HCT116 (cell line): Measurements from ENCODE around the gene CFAP57. TPM values are rescaled to one million over a fixed set of nuclear protein-coding genes. Genes with fewer than 3 reads are reported as not detected.

ENCODE experiments used
- ATAC-seq: fragments of 200-7000 bp; cut with Tn5 transposase; 2 replicates; pipeline ENCODE4 v1.9.1; 2020; ENCODE audit warnings: mild to moderate bottlenecking, moderate library complexity
- BruUV-seq: library from RNA; stranded (reverse); fragments of 400-500 nt; replicated peaks from 2 replicates; lab custom pipeline; 2021; lab: Mats Ljungman, UMichigan
- CTCF ChIA-PET: fragments of 300-600 bp; sonication (Branson Sonifier 250); formaldehyde crosslinking; loops from one replicate; lab custom pipeline; 2021; ENCODE audit warnings: antibody characterized with exemption; lab: Charles Lee
- POLR2A ChIA-PET: fragments of 300-600, 350-600 bp; sonication (Branson Sonifier 250); formaldehyde crosslinking; loops from one replicate; lab custom pipeline; 2021; ENCODE audit warnings: antibody characterized with exemption; lab: Charles Lee
- RAD21 ChIA-PET, 2 experiments: fragments of 300-600 bp; sonication (Branson Sonifier 250); formaldehyde crosslinking; loops; one replicate each; lab custom pipeline; 2023; ENCODE audit warnings: low total read pairs in 2 of 2; ENCODE audit not compliant: uncharacterized antibody in 2 of 2, unreplicated experiment in 2 of 2, low non-redundant PET in 1 of 2; lab: Charles Lee
- DNase-seq: peaks from one replicate; pipeline ENCODE4 v3.0.0-alpha.2; 2010; ENCODE audit warnings: low read depth, low spot score
- H2AFZ ChIP-seq: fragments of 200-600 bp; shearing (Covaris generic), sonication (generic); 2 replicates; pipeline ENCODE4 v1.6.1; 2017; ENCODE audit warnings: low read depth, mixed run types, mixed read lengths, antibody characterized with exemption, low read length; ENCODE audit not compliant: poor library complexity, severe bottlenecking
- H3K27ac ChIP-seq: 2 replicates; pipeline ENCODE4 v1.5.1; 2012; ENCODE audit warnings: low read depth, low read length
- H3K27me3 ChIP-seq: fragments of 200-600 bp; sonication (generic); 2 replicates; pipeline ENCODE4 v1.6.1; 2016; ENCODE audit warnings: mixed run types, low read length, mixed read lengths; ENCODE audit not compliant: insufficient read depth
- H3K36me3 ChIP-seq, 2 experiments: fragments of 200-500 bp in 1 of 2; fragments of 200-600 bp in 1 of 2; sonication (Bioruptor generic) in 1 of 2; sonication (generic) in 1 of 2; 2 replicates each; pipeline versions ENCODE4 v1.5.1 to v1.6.1; 2014 to 2016; ENCODE audit warnings: low read length in 2 of 2, inconsistent platforms in 1 of 2, mixed read lengths in 1 of 2, mixed run types in 1 of 2; ENCODE audit not compliant: insufficient read depth in 2 of 2, control insufficient read depth in 1 of 2
- H3K4me1 ChIP-seq, 2 experiments: fragments of 200-600 bp in 1 of 2; sonication (generic) in 1 of 2; 2 replicates each; pipeline versions ENCODE4 v1.5.1 to v1.6.1; 2012 to 2017; ENCODE audit warnings: low read length in 2 of 2, inconsistent platforms in 1 of 2, mild to moderate bottlenecking in 1 of 2, mixed read lengths in 1 of 2, mixed run types in 1 of 2, moderate library complexity in 1 of 2; ENCODE audit not compliant: insufficient read depth in 2 of 2, control insufficient read depth in 1 of 2
- H3K4me2 ChIP-seq: fragments of 200-600 bp; sonication (generic); 2 replicates; pipeline ENCODE4 v1.6.1; 2017; ENCODE audit warnings: mixed run types, low read length, mixed read lengths
- H3K4me3 ChIP-seq, 2 experiments: fragments of 200-600 bp in 1 of 2; sonication (generic) in 1 of 2; replicated peaks in 1 of 2; 2 replicates each; pipeline ENCODE4 v1.5.1; 2011 to 2016; ENCODE audit warnings: low read length in 2 of 2, control low read depth in 1 of 2, low read depth in 1 of 2, mild to moderate bottlenecking in 1 of 2, mixed read lengths in 1 of 2, mixed run types in 1 of 2
- H3K79me2 ChIP-seq: fragments of 200-600 bp; sonication (generic); 2 replicates; pipeline ENCODE4 v1.6.1; 2017; ENCODE audit warnings: mild to moderate bottlenecking, mixed run types, low read length, moderate library complexity, mixed read lengths; ENCODE audit not compliant: insufficient read depth
- H3K9ac ChIP-seq: fragments of 200-600 bp; sonication (generic); 2 replicates; pipeline ENCODE4 v1.6.1; 2016; ENCODE audit warnings: low read length, mixed read lengths
- H3K9me2 ChIP-seq: fragments of 200-600 bp; sonication (generic), shearing (Covaris generic); 2 replicates; pipeline ENCODE4 v1.6.1; 2017; ENCODE audit warnings: mixed run types, mild to moderate bottlenecking, moderate library complexity; ENCODE audit not compliant: insufficient read depth
- H3K9me3 ChIP-seq, 2 experiments: fragments of 200-500 bp in 1 of 2; fragments of 200-600 bp in 1 of 2; sonication (Bioruptor generic) in 1 of 2; sonication (generic) in 1 of 2; 2 replicates each; pipeline ENCODE4 v1.6.1; 2014 to 2017; ENCODE audit warnings: low read length in 2 of 2, mixed read lengths in 2 of 2, inconsistent platforms in 1 of 2, low read depth in 1 of 2, mild to moderate bottlenecking in 1 of 2, mixed run types in 1 of 2, moderate library complexity in 1 of 2; ENCODE audit not compliant: control insufficient read depth in 1 of 2, insufficient read depth in 1 of 2
- H4K20me1 ChIP-seq: fragments of 200-600 bp; sonication (generic), shearing (Covaris generic); 2 replicates; pipeline ENCODE4 v1.6.1; 2017; ENCODE audit warnings: mixed run types, mild to moderate bottlenecking, moderate library complexity; ENCODE audit not compliant: insufficient read depth
- CBX3 ChIP-seq: IDR thresholded peaks from 2 replicates; pipeline ENCODE4 v1.6.1; 2012; ENCODE audit warnings: low read depth
- CEBPB ChIP-seq: IDR thresholded peaks from 2 replicates; pipeline ENCODE4 v1.6.1; 2012; ENCODE audit warnings: low read depth
- FOSL1 ChIP-seq: IDR thresholded peaks from 2 replicates; pipeline ENCODE4 v1.6.1; 2012; ENCODE audit warnings: low read depth
- JUND ChIP-seq: IDR thresholded peaks from 2 replicates; pipeline ENCODE4 v1.6.1; 2012
- POLR2AphosphoS5 ChIP-seq: IDR thresholded peaks from 2 replicates; pipeline ENCODE4 v1.6.1; 2011; ENCODE audit warnings: mild to moderate bottlenecking, low read depth, low read length, moderate library complexity
- SIN3A ChIP-seq: IDR thresholded peaks from 2 replicates; pipeline ENCODE4 v1.6.1; 2012; ENCODE audit warnings: low read depth
- SP1 ChIP-seq: IDR thresholded peaks from 2 replicates; pipeline ENCODE4 v1.6.1; 2012; ENCODE audit warnings: low read depth
- SRF ChIP-seq: IDR thresholded peaks from 2 replicates; pipeline ENCODE4 v1.6.1; 2012; ENCODE audit warnings: low read depth
- TCF7L2 ChIP-seq: IDR thresholded peaks from 2 replicates; pipeline ENCODE4 v1.7.0; 2011; ENCODE audit warnings: borderline replicate concordance, inconsistent platforms; ENCODE audit not compliant: insufficient read depth, insufficient read length; ENCODE audit errors: extremely low read depth
- YY1 ChIP-seq: IDR thresholded peaks from 2 replicates; pipeline ENCODE4 v1.6.1; 2011; ENCODE audit warnings: low read length, low read depth, moderate library complexity, mild to moderate bottlenecking; ENCODE audit not compliant: insufficient replicate concordance; ENCODE audit errors: extremely low read depth
- ZFX ChIP-seq: fragments of 450-650 bp; IDR thresholded peaks from 2 replicates; pipeline ENCODE4 v1.6.1; 2017
- ZNF274 ChIP-seq: fragments of 200-500 bp; sonication (Bioruptor generic); IDR thresholded peaks from 2 replicates; pipeline ENCODE4 v1.6.1; 2014; ENCODE audit warnings: mild to moderate bottlenecking, low read depth, low read length, inconsistent platforms
- intact Hi-C: fragments of 100-400 bp; cut with micrococcal nuclease; formaldehyde crosslinking; loops from 2 replicates; pipeline ENCODE4 v1.10.0; 2022
- total RNA-seq: library from RNA; stranded (reverse); gene quantifications from one replicate; pipeline ENCODE4 v1.2.1, GENCODE V29; 2021; ENCODE audit not compliant: unreplicated experiment
- TF ChIP-seq, protein P1 (sequence below): IDR thresholded peaks from 2 replicates; pipeline ENCODE4 v1.6.1; 2012
- TF ChIP-seq, protein P2 (sequence below): IDR thresholded peaks from 2 replicates; pipeline ENCODE4 v1.6.1; 2012; ENCODE audit warnings: low read depth

The CFAP57 gene
- total RNA-seq, 1 experiment from 2014 or later: 0.49 TPM

DNA sequence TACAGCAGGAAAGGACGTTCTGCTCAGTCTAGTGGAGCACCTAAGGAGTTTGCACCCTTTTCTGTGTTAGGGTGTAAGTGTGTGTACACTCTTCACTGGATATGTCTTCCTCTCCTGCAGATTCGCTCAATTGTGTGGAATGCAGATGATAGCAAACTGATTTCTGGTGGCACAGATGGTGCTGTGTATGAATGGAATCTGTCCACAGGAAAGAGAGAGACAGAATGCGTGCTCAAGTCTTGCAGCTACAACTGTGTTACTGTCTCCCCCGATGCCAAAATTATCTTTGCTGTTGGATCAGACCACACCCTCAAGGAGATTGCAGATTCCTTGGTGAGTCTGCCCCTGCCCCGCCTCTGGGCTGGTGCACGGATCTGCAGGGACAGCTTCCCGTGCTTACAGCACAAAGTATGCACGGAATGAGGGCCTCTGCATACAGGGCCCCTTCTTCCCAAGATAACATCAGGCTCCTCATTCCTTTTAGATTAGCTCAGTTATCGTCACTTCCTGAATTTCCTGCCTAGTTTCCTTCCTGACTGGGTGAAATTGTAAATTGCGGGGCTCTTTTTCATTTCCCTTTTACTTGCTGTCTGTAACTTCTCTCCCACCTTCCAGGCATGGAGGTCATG is 34.6 kb downstream of the CFAP57 start:
- Histone ChIP-seq H3K27me3 (no peaks in the 10 kb centered on the region), H3K4me1 (peaks cover 21 to 34% of the 10 kb centered on the region in 2 experiments), H3K79me2 (no peaks in the 10 kb centered on the region), H3K4me3 (peak overlapping the region; percentile 24 to 55), H4K20me1 (no peaks in the 10 kb centered on the region), H3K9ac (peak overlapping the region; percentile 71), H3K4me2 (peak overlapping the region; percentile 86), H3K9me3 (no peaks in the 10 kb centered on the region), H2AFZ (peak overlapping the region; percentile 70), H3K9me2 (no peaks in the 10 kb centered on the region), H3K27ac (peak overlapping the region; percentile 75), H3K36me3 (no peaks in the 10 kb centered on the region)
- ATAC-seq (peak; percentile 96), DNase-seq (peak; percentile 68)
- POLR2A ChIA-PET: interaction anchor here (0.9 to 1.6 kb wide), 3 partner anchors 9 to 12 kb away, joined by 3 to 5 read pairs (median 3); no protein-coding TSS in a partner anchor
- peak; percentile 73 for TF ChIP-seq JUND
- TF ChIP-seq, protein P1, sequence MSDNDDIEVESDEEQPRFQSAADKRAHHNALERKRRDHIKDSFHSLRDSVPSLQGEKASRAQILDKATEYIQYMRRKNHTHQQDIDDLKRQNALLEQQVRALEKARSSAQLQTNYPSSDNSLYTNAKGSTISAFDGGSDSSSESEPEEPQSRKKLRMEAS: peak; percentile 46
- no peak for TF ChIP-seq SRF
- TF ChIP-seq CBX3: peak; percentile 77
- no peak for TF ChIP-seq YY1
- TF ChIP-seq, protein P2, sequence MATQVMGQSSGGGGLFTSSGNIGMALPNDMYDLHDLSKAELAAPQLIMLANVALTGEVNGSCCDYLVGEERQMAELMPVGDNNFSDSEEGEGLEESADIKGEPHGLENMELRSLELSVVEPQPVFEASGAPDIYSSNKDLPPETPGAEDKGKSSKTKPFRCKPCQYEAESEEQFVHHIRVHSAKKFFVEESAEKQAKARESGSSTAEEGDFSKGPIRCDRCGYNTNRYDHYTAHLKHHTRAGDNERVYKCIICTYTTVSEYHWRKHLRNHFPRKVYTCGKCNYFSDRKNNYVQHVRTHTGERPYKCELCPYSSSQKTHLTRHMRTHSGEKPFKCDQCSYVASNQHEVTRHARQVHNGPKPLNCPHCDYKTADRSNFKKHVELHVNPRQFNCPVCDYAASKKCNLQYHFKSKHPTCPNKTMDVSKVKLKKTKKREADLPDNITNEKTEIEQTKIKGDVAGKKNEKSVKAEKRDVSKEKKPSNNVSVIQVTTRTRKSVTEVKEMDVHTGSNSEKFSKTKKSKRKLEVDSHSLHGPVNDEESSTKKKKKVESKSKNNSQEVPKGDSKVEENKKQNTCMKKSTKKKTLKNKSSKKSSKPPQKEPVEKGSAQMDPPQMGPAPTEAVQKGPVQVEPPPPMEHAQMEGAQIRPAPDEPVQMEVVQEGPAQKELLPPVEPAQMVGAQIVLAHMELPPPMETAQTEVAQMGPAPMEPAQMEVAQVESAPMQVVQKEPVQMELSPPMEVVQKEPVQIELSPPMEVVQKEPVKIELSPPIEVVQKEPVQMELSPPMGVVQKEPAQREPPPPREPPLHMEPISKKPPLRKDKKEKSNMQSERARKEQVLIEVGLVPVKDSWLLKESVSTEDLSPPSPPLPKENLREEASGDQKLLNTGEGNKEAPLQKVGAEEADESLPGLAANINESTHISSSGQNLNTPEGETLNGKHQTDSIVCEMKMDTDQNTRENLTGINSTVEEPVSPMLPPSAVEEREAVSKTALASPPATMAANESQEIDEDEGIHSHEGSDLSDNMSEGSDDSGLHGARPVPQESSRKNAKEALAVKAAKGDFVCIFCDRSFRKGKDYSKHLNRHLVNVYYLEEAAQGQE: no peak
- peak; percentile 44; the same call in 1 of the 2 replicates for TF ChIP-seq CEBPB
- no peak for TF ChIP-seq TCF7L2
- TF ChIP-seq POLR2AphosphoS5: peak; percentile 53; the same call in 1 of the 2 replicates
- TF ChIP-seq SIN3A: 0 out of 2 replicates have a peak, but pooled peaks have one; percentile 31
- TF ChIP-seq ZFX: no peak
- TF ChIP-seq SP1: peak; percentile 74
- no peak for TF ChIP-seq ZNF274
- peak; percentile 67 for TF ChIP-seq FOSL1
- RAD21 ChIA-PET: interaction anchor here in 1 of 2 experiments (1.8 kb wide), 1 partner anchor 133 kb away, joined by 5 read pairs; no protein-coding TSS in a partner anchor
- TSS peak; percentile 97 for BruUV-seq
- CTCF ChIA-PET: interaction anchor here (1.0 to 1.4 kb wide), 2 partner anchors 20 to 63 kb away, joined by 3 to 6 read pairs; no protein-coding TSS in a partner anchor
- intact Hi-C loops: loop anchor here (10.0 kb wide), 1 partner anchor 292 kb away; no protein-coding TSS in a partner anchor
